CD14-positive monocyte (primary cell): Measurements from ENCODE around the gene SYNE2. TPM values are rescaled to one million over a fixed set of nuclear protein-coding genes. Genes with fewer than 3 reads are reported as not detected.

ENCODE experiments used
- DNase-seq, 3 donors: peaks; one replicate each; pipeline ENCODE4 v3.0.0-alpha.2; 2011 to 2022
- H2AFZ ChIP-seq: 2 replicates; pipeline ENCODE4 v1.6.0; 2012; ENCODE audit warnings: mild to moderate bottlenecking, low read depth, low read length, inconsistent platforms; ENCODE audit not compliant: insufficient read depth, poor library complexity, severe bottlenecking
- H3K27ac ChIP-seq, 2 donors: 1 replicate in 1 of 2; 2 replicates in 1 of 2; pipeline ENCODE4 v1.5.1; 2012 to 2013; ENCODE audit warnings: low read length in 2 of 2, control low read depth in 1 of 2, inconsistent platforms in 1 of 2, low read depth in 1 of 2, mild to moderate bottlenecking in 1 of 2
- H3K27me3 ChIP-seq, 2 donors: one replicate each; pipeline versions ENCODE4 v1.6.0 to v1.6.1; 2011 to 2013; ENCODE audit warnings: low read length in 2 of 2; ENCODE audit not compliant: control insufficient read depth in 2 of 2, insufficient read depth in 2 of 2
- H3K36me3 ChIP-seq, 2 donors: replicated peaks in 1 of 2; 1 replicate in 1 of 2; 2 replicates in 1 of 2; pipeline versions ENCODE4 v1.5.1 to v1.6.1; 2012 to 2013; ENCODE audit warnings: low read length in 2 of 2, control low read depth in 1 of 2, inconsistent platforms in 1 of 2, mild to moderate bottlenecking in 1 of 2; ENCODE audit not compliant: insufficient read depth in 2 of 2, control insufficient read depth in 1 of 2
- H3K4me1 ChIP-seq, 2 donors: 1 replicate in 1 of 2; 2 replicates in 1 of 2; pipeline versions ENCODE4 v1.5.1 to v1.6.1; 2012 to 2013; ENCODE audit warnings: low read length in 2 of 2, control low read depth in 1 of 2, inconsistent platforms in 1 of 2, mild to moderate bottlenecking in 1 of 2, moderate library complexity in 1 of 2; ENCODE audit not compliant: insufficient read depth in 2 of 2, control insufficient read depth in 1 of 2
- H3K4me2 ChIP-seq: replicated peaks from 2 replicates; pipeline ENCODE3; 2012; ENCODE audit warnings: low read length, moderate library complexity, mild to moderate bottlenecking; ENCODE audit not compliant: poor library complexity, severe bottlenecking; ENCODE audit errors: extremely low read depth
- H3K4me3 ChIP-seq, 3 experiments: fragments of 200-600 bp in 1 of 3; sonication (generic) in 1 of 3; replicated peaks in 1 of 3; 1 replicate in 2 of 3; 2 replicates in 1 of 3; pipeline ENCODE4 v1.5.1; 2011 to 2013; ENCODE audit warnings: low read length in 3 of 3, mild to moderate bottlenecking in 3 of 3, control low read depth in 2 of 3, low read depth in 2 of 3, inconsistent platforms in 1 of 3, moderate library complexity in 1 of 3
- H3K79me2 ChIP-seq: 2 replicates; pipeline ENCODE4 v1.6.0; 2012; ENCODE audit warnings: mild to moderate bottlenecking, control low read depth, inconsistent platforms, low read length, moderate library complexity; ENCODE audit not compliant: insufficient read depth
- H3K9ac ChIP-seq: 2 replicates; pipeline ENCODE4 v1.6.0; 2017; ENCODE audit warnings: low read length, mild to moderate bottlenecking; ENCODE audit not compliant: insufficient read depth, poor library complexity, severe bottlenecking
- H3K9me3 ChIP-seq, 2 donors: replicated peaks in 1 of 2; 1 replicate in 1 of 2; 2 replicates in 1 of 2; pipeline versions ENCODE4 v1.5.1 to v1.6.1; 2012 to 2013; ENCODE audit warnings: low read length in 2 of 2, control low read depth in 1 of 2; ENCODE audit not compliant: control insufficient read depth in 1 of 2, insufficient read depth in 1 of 2
- H4K20me1 ChIP-seq: 2 replicates; pipeline ENCODE4 v1.6.0; 2012; ENCODE audit warnings: mild to moderate bottlenecking, low read length, control low read depth, moderate library complexity; ENCODE audit not compliant: insufficient read depth
- H3K27ac Mint-ChIP-seq, 7 donors: one replicate each; pipeline ENCODE4 v1.8.0; 2020; ENCODE audit warnings: mild to moderate bottlenecking in 7 of 7, mixed read lengths in 7 of 7, moderate library complexity in 6 of 7, inconsistent platforms in 2 of 7
- H3K27me3 Mint-ChIP-seq, 3 donors: one replicate each; pipeline ENCODE4 v1.8.0; 2021 to 2022; ENCODE audit warnings: low read depth in 3 of 3, mild to moderate bottlenecking in 3 of 3, mixed read lengths in 3 of 3, moderate library complexity in 3 of 3, inconsistent platforms in 1 of 3
- H3K36me3 Mint-ChIP-seq, 2 donors: one replicate each; pipeline ENCODE4 v1.8.0; 2020; ENCODE audit warnings: mixed read lengths in 2 of 2, inconsistent platforms in 1 of 2, mild to moderate bottlenecking in 1 of 2
- H3K4me1 Mint-ChIP-seq: one replicate; pipeline ENCODE4 v1.8.0; 2020; ENCODE audit warnings: mild to moderate bottlenecking, mixed read lengths
- H3K4me3 Mint-ChIP-seq, 2 donors: one replicate each; pipeline ENCODE4 v1.8.0; 2020; ENCODE audit warnings: mild to moderate bottlenecking in 2 of 2, mixed read lengths in 2 of 2, moderate library complexity in 1 of 2
- H3K9me3 Mint-ChIP-seq, 7 donors: one replicate each; pipeline ENCODE4 v1.8.0; 2020 to 2022; ENCODE audit warnings: mixed read lengths in 7 of 7, mild to moderate bottlenecking in 6 of 7, moderate library complexity in 6 of 7, inconsistent platforms in 2 of 7
- CTCF ChIP-seq: fragments of 200-600 bp; IDR thresholded peaks from one replicate; pipeline ENCODE4 v1.8.0; 2022; ENCODE audit warnings: antibody characterized with exemption, mild to moderate bottlenecking
- WGBS: methylation state at CpG from one replicate; pipeline ENCODE4 v1.1.5; 2013; ENCODE audit warnings: missing lambda C conversion rate; ENCODE audit not compliant: insufficient coverage; 5-methylcytosine and 5-hydroxymethylcytosine counted together
- intact Hi-C, 2 donors: fragments of 100-400 bp; cut with micrococcal nuclease; formaldehyde crosslinking; loops; one replicate each; pipeline versions ENCODE4 v1.15.0 to v1.15.1; 2023
- polyA plus RNA-seq, 3 donors: library from polyadenylated mRNA; depleted of rRNA in 1 of 3; unstranded in 2 of 3; stranded (reverse) in 1 of 3; fragments of 300-500 nt in 2 of 3; fragments of >200 nt in 1 of 3; fragmentation: Illumina TruSeq in 2 of 3; gene quantifications; 1 replicate in 2 of 3; 2 replicates in 1 of 3; pipeline ENCODE4 v1.2.3, GENCODE V29; 2012 to 2021

The SYNE2 gene
- polyA plus RNA-seq, 3 donors = 0.06 to 0.46 (median 0.44) TPM

GRCh38 chr14:64000749-64001148, 147.9 kb downstream of the SYNE2 start:
- Mint-ChIP-seq H3K4me1 (no peaks in the 10 kb centered on the region), H3K27ac (no peak overlapping the region), H3K27me3 (peaks cover 4 to 14% (median 5%) of the 10 kb centered on the region in 3 donors), H3K4me3 (no peak overlapping the region), H3K36me3 (no peaks in the 10 kb centered on the region), H3K9me3 (peaks cover 0 to 4% (median 2%) of the 10 kb centered on the region in 7 donors)
- no CpG with 5 or more reads among the region's 1 CpG for WGBS
- H3K9me3 ChIP-seq = no peaks in the 10 kb centered on the region
- no peak overlapping the region for H3K4me2 ChIP-seq
- no peak overlapping the region for H3K27ac ChIP-seq
- no peak overlapping the region for H3K4me3 ChIP-seq
- no peaks in the 10 kb centered on the region for H3K79me2 ChIP-seq
- no peaks in the 10 kb centered on the region for H3K27me3 ChIP-seq
- no peak overlapping the region for H2AFZ ChIP-seq
- H3K4me1 ChIP-seq = no peaks in the 10 kb centered on the region
- intact Hi-C loops = no loop called here
- DNase-seq = no peak
- no peak overlapping the region for H3K9ac ChIP-seq
- no peak for TF ChIP-seq CTCF
- H4K20me1 ChIP-seq = no peaks in the 10 kb centered on the region
- H3K36me3 ChIP-seq = no peaks in the 10 kb centered on the region

DNA sequence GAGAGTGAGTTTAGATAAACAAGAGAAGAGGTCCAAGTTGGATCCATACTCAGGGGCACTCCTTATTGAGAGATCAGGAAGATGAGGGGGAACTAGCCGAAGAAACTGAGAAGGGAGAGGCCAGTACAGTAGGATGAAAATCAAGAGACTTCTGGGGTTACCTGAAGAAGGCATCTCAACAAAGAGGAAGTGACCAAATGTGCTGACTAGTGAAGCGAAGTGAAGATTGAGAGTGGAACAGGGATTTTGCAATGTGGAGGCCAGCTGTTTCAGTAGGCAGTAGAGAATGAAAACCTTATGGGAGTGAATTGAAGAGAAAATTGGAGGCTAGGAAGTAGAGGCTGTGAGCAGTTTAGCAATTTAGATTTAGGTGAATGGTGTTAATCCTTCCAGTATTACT, 153.0 kb downstream of the SYNE2 start:
- H3K27ac Mint-ChIP-seq = peak overlapping the region in 1 of 7 donors; percentile 1
- TF ChIP-seq CTCF = no peak
- Histone ChIP-seq H3K36me3 (no peaks in the 10 kb centered on the region), H3K4me1 (no peaks in the 10 kb centered on the region), H2AFZ (no peak overlapping the region), H3K27me3 (no peaks in the 10 kb centered on the region), H3K9ac (no peak overlapping the region), H3K79me2 (no peaks in the 10 kb centered on the region), H3K4me3 (no peak overlapping the region), H3K27ac (no peak overlapping the region), H3K9me3 (no peaks in the 10 kb centered on the region), H4K20me1 (no peaks in the 10 kb centered on the region), H3K4me2 (no peak overlapping the region)
- H3K4me3 Mint-ChIP-seq = no peak overlapping the region
- H3K27me3 Mint-ChIP-seq = peaks cover 2 to 8% (median 6%) of the 10 kb centered on the region in 3 donors
- DNase-seq = no peak
- intact Hi-C loops = no loop called here
- no peaks in the 10 kb centered on the region for H3K4me1 Mint-ChIP-seq
- peaks cover 0 to 4% (median 2%) of the 10 kb centered on the region in 7 donors for H3K9me3 Mint-ChIP-seq
- 72% methylated on average over 2 of the region's 2 CpGs for WGBS
- no peaks in the 10 kb centered on the region for H3K36me3 Mint-ChIP-seq
